ENCODE results near the gene DRAM1.

DRAM1 gene

DNA sequence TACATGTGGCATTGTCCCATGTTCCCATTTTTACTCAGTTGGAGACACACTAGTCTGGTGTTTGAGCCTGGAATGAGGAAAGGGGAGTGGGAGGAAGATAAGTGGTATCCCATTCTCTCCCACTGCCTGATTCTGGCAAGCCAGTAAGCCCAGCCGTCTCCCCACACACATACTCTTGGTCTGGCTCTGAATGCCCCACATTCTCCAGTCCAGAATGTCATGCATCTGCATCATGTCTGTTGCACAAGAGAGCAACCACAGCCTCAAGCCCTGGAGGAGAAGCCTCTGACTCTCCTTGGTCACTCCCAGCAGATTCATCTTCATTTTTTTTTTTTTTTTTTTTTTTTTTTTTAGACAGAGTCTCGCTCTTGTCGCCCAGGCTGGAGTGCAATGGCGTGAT is 48.0 kb downstream of the DRAM1 start:
- Histone ChIP-seq H3K4me3 (replicated peaks; ENCODE audit: insufficient read depth, low read length) (no peak overlapping the region), H3K27me3 (ENCODE audit: insufficient read depth, poor library complexity, severe bottlenecking) (no peaks in the 10 kb centered on the region), H3K27ac (replicated peaks) (peak overlapping the region; percentile 67)
- DNase-seq (ENCODE audit: low read depth in 1 of 2, low spot score in 1 of 2) = peak; percentile 75 to 93
- TF ChIP-seq, protein P1, sequence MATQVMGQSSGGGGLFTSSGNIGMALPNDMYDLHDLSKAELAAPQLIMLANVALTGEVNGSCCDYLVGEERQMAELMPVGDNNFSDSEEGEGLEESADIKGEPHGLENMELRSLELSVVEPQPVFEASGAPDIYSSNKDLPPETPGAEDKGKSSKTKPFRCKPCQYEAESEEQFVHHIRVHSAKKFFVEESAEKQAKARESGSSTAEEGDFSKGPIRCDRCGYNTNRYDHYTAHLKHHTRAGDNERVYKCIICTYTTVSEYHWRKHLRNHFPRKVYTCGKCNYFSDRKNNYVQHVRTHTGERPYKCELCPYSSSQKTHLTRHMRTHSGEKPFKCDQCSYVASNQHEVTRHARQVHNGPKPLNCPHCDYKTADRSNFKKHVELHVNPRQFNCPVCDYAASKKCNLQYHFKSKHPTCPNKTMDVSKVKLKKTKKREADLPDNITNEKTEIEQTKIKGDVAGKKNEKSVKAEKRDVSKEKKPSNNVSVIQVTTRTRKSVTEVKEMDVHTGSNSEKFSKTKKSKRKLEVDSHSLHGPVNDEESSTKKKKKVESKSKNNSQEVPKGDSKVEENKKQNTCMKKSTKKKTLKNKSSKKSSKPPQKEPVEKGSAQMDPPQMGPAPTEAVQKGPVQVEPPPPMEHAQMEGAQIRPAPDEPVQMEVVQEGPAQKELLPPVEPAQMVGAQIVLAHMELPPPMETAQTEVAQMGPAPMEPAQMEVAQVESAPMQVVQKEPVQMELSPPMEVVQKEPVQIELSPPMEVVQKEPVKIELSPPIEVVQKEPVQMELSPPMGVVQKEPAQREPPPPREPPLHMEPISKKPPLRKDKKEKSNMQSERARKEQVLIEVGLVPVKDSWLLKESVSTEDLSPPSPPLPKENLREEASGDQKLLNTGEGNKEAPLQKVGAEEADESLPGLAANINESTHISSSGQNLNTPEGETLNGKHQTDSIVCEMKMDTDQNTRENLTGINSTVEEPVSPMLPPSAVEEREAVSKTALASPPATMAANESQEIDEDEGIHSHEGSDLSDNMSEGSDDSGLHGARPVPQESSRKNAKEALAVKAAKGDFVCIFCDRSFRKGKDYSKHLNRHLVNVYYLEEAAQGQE (IDR thresholded peaks at IDR 0.05; ENCODE audit: insufficient replicate concordance, low read depth) = no peak
- TF ChIP-seq POLR2AphosphoS5 (IDR thresholded peaks at IDR 0.05; ENCODE audit: low read depth) = peak; percentile 41

- H3K27ac ChIP-seq (replicated peaks) = peak overlapping the region; percentile 67
- peak; percentile 46 to 83 for DNase-seq (ENCODE audit: low read depth in 1 of 2, low spot score in 1 of 2)
- TF ChIP-seq GABPA (IDR thresholded peaks at IDR 0.05; ENCODE audit: low read depth) (no peak), POLR2AphosphoS5 (IDR thresholded peaks at IDR 0.05; ENCODE audit: low read depth) (no peak), SPI1 (IDR thresholded peaks at IDR 0.05; ENCODE audit: borderline replicate concordance, low read depth) (peak; percentile 51; the same call in 1 of the 2 replicates)
- H3K4me3 ChIP-seq (replicated peaks; ENCODE audit: insufficient read depth, low read length) = no peak overlapping the region
- no peaks in the 10 kb centered on the region for H3K27me3 ChIP-seq (ENCODE audit: insufficient read depth, poor library complexity, severe bottlenecking)
Measured at GRCh38 chr12:101925935-101926334, 48.6 kb downstream of the DRAM1 start.

DNA sequence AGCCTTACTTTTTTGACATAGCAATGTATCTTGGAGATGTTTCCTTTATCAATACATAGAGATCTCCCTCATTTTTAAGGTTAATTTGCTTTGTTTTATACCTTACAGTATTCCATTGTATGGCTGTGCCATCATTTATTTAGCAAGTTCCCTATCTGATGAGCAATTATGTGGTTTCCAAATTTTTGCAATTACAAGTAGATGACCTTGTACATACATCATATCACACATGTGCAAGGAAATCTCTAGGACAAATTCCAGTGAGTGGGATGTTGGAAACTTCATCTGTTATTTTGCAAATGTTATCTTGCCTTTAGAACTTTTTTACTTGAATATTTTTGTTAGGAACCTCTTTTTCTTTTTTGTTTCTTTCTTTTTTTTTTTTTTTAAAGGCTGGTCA is 49.7 kb downstream of the DRAM1 start:
- no peak for TF ChIP-seq SPI1 (IDR thresholded peaks at IDR 0.05; ENCODE audit: borderline replicate concordance, low read depth)
- TF ChIP-seq, protein P2, sequence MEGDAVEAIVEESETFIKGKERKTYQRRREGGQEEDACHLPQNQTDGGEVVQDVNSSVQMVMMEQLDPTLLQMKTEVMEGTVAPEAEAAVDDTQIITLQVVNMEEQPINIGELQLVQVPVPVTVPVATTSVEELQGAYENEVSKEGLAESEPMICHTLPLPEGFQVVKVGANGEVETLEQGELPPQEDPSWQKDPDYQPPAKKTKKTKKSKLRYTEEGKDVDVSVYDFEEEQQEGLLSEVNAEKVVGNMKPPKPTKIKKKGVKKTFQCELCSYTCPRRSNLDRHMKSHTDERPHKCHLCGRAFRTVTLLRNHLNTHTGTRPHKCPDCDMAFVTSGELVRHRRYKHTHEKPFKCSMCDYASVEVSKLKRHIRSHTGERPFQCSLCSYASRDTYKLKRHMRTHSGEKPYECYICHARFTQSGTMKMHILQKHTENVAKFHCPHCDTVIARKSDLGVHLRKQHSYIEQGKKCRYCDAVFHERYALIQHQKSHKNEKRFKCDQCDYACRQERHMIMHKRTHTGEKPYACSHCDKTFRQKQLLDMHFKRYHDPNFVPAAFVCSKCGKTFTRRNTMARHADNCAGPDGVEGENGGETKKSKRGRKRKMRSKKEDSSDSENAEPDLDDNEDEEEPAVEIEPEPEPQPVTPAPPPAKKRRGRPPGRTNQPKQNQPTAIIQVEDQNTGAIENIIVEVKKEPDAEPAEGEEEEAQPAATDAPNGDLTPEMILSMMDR (IDR thresholded peaks at IDR 0.05; ENCODE audit: insufficient read depth, low read length) = no peak
- TF ChIP-seq GABPA (IDR thresholded peaks at IDR 0.05; ENCODE audit: low read depth) = no peak
- DNase-seq (ENCODE audit: low read depth in 1 of 2, low spot score in 1 of 2) = peak in 1 of 2 experiments; percentile 52
- Histone ChIP-seq H3K27me3 (ENCODE audit: insufficient read depth, poor library complexity, severe bottlenecking) (no peaks in the 10 kb centered on the region), H3K4me3 (replicated peaks; ENCODE audit: insufficient read depth, low read length) (no peak overlapping the region), H3K27ac (replicated peaks) (peak overlapping the region; percentile 67; the same call in 1 of the 2 replicates)

DNA sequence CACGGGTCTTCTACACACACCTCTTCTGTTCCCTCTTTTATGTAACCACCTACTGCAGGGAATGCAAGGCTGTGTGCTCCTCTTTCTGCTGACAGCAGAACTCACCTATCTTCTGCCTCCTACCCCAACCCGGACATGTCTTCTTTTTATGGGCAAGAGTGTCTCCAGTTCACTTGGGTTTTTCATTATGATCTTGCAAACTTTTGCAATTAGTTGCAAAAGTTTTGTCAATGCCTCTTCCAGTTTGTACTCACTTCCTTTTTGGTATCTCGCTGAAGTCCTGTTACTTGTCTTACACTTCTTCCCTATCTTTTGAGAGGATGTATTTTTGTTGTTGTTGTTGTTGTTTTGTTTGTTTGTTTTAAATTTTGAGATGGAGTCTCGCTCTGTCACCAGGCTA is 50.6 kb downstream of the DRAM1 start:
- peak overlapping the region; percentile 52 for H3K27ac ChIP-seq (replicated peaks)
- TF ChIP-seq, protein P2 (IDR thresholded peaks at IDR 0.05; ENCODE audit: insufficient read depth, low read length) = no peak
- peak; percentile 69; the same call in 1 of the 2 replicates for TF ChIP-seq SPI1 (IDR thresholded peaks at IDR 0.05; ENCODE audit: borderline replicate concordance, low read depth)

GRCh38 chr12:101928556-101928955 is 51.2 kb downstream of the DRAM1 start:
- Histone ChIP-seq H3K27ac (replicated peaks) (peak overlapping the region; percentile 52), H3K27me3 (ENCODE audit: insufficient read depth, poor library complexity, severe bottlenecking) (no peaks in the 10 kb centered on the region), H3K4me3 (replicated peaks; ENCODE audit: insufficient read depth, low read length) (no peak overlapping the region)
- DNase-seq (ENCODE audit: low read depth in 1 of 2, low spot score in 1 of 2) = no peak
- TF ChIP-seq, protein P2 (IDR thresholded peaks at IDR 0.05; ENCODE audit: insufficient read depth, low read length) = no peak
- TF ChIP-seq SPI1 (IDR thresholded peaks at IDR 0.05; ENCODE audit: borderline replicate concordance, low read depth) (no peak), POLR2AphosphoS5 (IDR thresholded peaks at IDR 0.05; ENCODE audit: low read depth) (no peak), GABPA (IDR thresholded peaks at IDR 0.05; ENCODE audit: low read depth) (no peak)
- TF ChIP-seq, protein P1 (IDR thresholded peaks at IDR 0.05; ENCODE audit: insufficient replicate concordance, low read depth) = no peak

More for the DNA sequence above, 50.6 kb downstream of the DRAM1 start:
- Histone ChIP-seq H3K4me3 (replicated peaks; ENCODE audit: insufficient read depth, low read length) (no peak overlapping the region), H3K27me3 (ENCODE audit: insufficient read depth, poor library complexity, severe bottlenecking) (no peaks in the 10 kb centered on the region)
- DNase-seq (ENCODE audit: low read depth in 1 of 2, low spot score in 1 of 2) = peak; percentile 52 to 53

Data from HL-60 (cell line).